ENCODE measurements around the gene PRKD3.

- TF ChIP-seq REST (IDR thresholded peaks at IDR 0.05; ENCODE audit: low read depth) = no peak
- no peak for TF ChIP-seq EP300 (IDR thresholded peaks at IDR 0.05; ENCODE audit: borderline replicate concordance)
These were observed 18.1 kb upstream of the PRKD3 start for GRCh38 chr2:37342591-37343220.

Data from Ishikawa (cell line).